GM18870 (cell line): ENCODE data around the gene LRCH1.

Source experiments
- ATAC-seq: cut with Tn5 transposase; IDR thresholded peaks from one replicate; pipeline ENCODE4 v1.9.1; 2021; ENCODE audit warnings: moderate library complexity; ENCODE audit not compliant: unreplicated experiment

The LRCH1 gene

GRCh38 chr13:46535002-46535401, 18.0 kb upstream of the LRCH1 start:
- no peak for ATAC-seq

GRCh38 chr13:46535825-46536224, 17.1 kb upstream of the LRCH1 start:
- ATAC-seq: no peak

DNA sequence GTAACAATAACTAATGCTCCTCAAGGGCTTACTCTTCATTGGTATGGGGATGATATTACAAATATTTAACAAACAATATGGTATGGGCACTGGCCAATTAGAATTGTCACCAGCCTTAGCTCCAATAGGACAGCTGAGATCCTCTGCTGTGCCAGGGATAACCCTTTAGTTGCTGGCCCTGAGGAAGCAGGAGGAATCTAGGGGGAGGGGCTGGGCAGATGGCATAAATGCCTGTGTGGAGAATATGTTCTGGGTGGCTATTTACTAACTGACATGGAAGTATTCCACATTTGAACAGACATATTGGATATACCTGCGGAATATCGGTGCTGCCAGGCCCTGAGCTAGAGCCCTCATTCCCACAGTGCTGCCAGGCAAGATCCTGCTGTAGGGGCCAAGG, 16.6 kb upstream of the LRCH1 start:
- ATAC-seq: no peak

DNA sequence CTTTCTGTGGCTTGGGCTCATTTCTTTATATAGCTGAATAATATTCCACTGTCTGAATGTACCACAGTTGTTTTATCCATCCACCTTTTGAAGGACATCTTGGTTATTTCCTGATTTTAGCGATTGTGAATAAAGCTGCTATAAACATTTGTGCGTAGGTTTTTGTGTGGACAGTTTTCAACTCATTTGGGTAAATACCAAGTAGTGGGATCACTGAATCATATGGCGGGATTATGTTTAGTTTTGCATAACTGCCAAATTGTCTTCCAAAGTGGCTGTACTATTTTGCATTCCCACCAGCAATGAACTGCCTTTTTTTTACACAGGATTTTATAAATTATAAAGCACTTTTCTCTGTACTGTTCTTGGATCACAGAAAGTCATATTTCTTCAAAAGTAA, 13.7 kb upstream of the LRCH1 start:
- ATAC-seq: no peak

DNA sequence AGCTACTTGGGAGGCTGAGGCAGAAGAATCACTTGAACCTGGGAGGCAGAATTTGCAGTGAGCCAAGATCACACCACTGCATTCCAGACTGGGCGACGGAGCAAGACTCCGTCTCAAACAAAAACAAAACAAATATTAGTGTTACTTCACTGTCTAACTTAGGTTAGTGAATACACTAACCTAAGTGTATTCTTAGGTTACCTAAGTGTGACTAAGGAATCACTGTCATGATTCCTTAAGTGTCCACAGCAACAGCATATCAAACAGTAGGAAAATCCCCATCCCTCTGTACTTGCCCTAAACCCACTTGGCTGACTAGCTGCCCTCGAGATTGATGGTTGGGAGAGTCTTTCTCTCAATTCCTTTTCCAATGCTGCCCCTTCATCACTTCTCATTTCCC, 11.8 kb upstream of the LRCH1 start:
- no peak for ATAC-seq

GRCh38 chr13:46542833-46543232, 10.1 kb upstream of the LRCH1 start:
- ATAC-seq: no peak

- ATAC-seq: no peak
Observed at GRCh38 chr13:46543287-46543686, 9.7 kb upstream of the LRCH1 start.

DNA sequence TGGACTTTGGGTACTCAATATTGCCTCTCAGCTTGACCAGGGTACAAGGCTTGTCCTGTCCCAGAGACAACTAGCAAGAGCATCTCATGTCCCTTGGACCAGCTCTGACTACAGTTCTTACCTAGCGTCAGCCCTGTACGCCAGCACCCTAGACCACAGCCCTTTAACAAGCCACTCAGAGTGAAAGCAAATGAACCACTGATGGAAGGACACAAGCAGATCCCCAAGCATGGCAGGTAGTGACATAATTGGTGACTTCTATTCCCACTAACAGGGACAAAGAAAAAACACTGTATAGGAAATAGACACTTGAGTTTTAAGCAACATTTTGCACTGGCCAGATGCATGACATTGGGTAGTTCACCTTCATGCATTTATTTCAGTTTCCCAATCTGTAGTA, 8.8 kb upstream of the LRCH1 start:
- ATAC-seq: peak; percentile 80

DNA sequence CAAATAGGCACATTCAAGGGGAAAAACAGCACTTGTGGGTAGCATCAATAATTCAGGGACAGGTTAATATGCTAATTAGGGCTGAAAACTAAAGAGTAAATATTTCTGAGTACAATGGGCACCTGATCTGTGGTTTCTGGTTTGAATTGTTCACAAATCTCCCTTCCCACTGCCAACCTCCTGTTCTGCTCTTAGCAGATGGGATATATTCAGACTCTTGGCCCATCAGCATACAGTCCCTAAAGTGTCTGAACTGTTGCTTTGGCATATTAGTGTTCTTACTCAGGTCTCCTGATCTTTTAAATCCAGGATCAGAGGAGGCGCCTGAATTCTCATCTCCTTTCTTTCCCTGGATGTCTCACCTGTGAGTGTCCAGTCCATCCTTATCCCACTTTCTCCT, 8.2 kb upstream of the LRCH1 start:
- peak; percentile 4 for ATAC-seq

- ATAC-seq: no peak
Observed at GRCh38 chr13:46546084-46546768, 6.7 kb upstream of the LRCH1 start.

DNA sequence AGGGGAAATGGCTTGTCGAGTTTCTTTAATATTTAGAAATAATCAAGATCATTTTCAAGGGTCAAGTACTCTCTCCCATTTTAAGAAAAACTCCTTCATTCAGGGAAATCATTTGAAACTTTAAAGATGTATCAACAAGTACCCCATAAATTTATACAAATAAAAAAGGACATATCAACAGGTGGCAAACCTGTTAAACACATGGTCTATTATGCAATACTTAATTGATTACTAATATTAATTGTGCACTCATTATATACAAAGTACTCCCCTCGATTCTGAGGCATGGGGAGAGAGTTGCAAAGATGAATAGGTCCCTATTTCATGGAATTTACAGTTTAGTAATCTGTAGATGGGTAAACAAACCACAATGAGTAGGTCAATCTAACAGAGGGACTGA, 2.1 kb upstream of the LRCH1 start:
- no peak for ATAC-seq

DNA sequence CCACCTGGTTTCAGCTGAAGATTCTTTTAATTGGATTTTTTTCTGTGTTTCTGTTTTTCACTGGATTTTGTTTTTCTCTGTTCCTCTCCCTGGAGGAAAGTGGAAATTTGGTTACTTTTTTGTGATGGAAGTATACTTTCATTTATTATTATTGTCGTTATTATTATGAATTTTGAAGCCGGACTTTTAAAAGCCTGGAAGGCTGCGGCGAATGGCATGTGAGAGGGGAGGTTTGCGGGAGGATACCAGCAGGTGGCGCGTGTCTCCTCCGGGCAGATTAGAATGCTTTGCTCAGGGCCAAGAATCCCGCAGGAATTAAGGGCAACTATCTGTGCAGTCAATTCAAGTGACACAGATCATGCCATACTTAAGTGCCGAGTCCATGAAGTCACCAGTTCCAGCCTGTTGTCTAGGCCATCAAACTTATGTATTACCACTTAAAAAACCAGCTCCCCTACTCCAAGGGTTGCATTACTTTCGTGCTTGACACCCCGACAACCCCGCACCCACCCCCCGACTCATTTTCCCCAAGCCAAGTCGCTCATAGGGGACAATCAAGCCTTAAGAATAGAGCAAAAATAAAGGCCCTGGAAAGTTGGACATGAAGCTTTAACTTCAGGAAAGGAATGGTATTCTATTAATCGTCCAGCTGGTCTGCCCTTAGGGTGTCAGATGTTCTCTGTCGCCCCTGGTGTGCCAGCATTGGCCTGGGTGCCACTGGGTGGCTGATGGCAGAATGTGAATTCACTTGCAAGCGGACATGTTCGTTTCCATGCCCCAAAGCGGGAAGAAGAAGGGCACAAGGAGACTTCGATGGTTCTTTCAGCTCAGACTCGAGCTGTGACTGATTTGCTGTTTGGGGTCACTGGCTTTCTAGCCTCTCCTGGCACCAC, 1.3 kb upstream of the LRCH1 start:
- no peak for ATAC-seq

- ATAC-seq: no peak
Observed at GRCh38 chr13:46552303-46552682, 677 bp upstream of the LRCH1 start.

DNA sequence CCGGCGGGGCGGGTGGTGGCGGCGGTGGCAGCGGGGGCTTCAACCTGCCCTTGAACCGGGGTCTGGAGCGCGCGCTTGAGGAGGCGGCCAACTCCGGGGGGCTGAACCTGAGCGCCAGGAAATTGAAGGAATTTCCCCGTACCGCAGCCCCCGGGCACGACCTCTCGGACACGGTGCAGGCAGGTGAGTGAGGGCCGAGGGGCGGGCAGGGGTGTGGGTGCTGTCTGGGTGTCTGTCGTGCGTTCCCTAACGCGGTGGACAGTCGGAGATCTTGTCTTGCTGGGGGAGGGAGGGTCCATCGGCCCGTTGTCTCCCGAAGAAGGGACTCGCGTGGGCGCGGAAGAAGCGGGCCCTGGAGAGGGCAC, 533 bp downstream of the LRCH1 start:
- peak; percentile 1 for ATAC-seq

DNA sequence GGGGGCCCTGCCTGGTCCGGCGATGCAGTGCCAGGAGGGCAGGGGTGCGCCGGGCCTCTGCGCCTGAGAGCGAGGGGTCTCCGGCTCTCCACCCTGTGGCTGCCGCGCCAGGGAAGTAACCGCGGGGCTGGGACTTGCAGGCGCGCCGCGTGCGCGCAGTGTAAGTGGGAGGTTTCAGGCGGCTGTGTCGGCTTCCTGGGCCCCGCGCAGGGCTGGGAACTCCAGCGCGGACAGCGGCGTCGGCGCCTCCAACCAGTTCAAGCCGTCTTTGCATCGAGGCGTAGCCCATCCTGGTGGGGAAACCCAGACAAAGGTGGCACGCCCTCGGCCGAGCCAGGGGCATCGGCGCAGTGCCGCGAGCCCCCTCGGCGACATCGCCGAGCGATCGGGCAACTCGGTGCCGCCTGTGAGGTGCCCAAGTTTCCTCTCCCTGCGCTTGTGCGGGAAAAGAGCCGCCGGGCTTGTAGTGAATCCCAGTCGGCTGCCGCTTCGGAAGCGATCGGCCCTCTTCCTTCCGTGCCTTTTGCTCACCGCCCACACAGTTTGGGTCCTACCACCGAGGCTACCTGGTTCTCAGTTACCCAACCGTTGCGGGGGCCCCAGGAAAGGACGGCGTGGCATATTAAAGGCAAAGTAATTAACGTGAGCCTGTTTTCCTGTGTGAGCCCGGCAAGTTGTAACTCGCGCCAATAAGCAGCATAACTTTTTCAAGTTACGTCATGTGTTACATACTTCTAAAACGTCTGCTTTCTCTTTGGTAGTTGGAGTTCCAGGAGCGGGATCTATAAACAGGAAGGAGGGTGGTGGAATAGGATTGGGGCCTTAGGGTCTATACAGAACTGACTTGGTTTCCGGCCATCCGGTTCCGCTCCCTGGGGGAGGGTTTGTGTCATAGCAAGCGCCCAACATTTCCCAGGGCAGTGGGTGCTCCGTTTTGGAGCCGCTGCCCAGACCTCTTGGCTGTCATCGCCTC, 1.2 kb downstream of the LRCH1 start:
- peak; percentile 33 for ATAC-seq

DNA sequence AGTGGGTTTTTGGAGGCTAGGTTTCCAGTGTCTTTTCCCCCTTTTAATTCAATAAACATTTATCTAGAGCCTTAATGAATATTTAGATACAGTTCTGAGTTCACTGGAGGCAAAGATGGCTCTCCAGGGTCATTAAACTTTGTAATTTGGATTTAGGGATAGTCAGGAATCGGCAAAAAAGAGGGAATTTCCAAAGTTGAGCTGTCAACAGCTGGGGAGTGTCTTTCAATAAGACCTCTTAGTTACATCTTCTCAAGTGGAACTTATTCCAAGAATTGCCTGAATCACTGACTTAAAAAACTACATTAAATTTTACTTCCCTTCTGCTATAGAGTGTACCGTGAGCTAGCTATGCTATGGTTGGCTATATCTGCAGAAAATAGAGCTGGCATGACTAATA, 2.0 kb downstream of the LRCH1 start:
- ATAC-seq: no peak

- no peak for ATAC-seq
Observed at GRCh38 chr13:46555722-46556417, 2.9 kb downstream of the LRCH1 start.

- no peak for ATAC-seq
Observed at GRCh38 chr13:46556418-46556779, 3.4 kb downstream of the LRCH1 start.

DNA sequence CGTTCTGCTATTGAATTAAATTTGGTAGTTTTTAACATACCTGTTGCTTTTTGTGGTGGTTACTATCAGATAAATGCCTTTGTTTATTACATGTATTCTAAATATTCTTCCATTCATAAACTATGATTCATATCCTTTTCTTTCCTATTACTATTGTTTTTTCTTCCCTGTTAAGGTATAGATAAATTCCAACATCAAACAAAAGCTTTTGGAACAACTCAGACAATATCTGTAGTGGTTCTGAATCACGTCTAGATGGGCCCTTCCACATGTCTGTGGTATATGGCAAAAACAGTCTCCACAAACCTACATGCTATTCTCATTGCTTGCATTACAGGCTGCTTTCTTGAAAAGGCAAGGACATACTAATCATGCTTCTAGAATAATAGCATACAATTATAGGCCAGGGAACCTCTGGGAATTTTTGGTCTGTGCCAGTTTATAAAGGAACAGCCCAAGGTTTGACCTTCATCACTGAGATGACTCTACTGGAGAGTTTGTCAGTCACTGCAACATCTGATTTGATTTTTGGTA, 6.4 kb downstream of the LRCH1 start:
- ATAC-seq: no peak

GRCh38 chr13:46560778-46561177, 7.8 kb downstream of the LRCH1 start:
- no peak for ATAC-seq

- ATAC-seq: no peak
Observed at GRCh38 chr13:46561286-46561685, 8.3 kb downstream of the LRCH1 start.
